NCI-H82 treated with DMSO at 0.1 percent for 48 hours (cell line): ENCODE measurements around the gene PTPRD.

Experiments used
- DNase-seq: peaks from one replicate; lab custom pipeline; 2025; ENCODE audit not compliant: unreplicated experiment; lab: John Stamatoyannopoulos, UW

Gene PTPRD

DNA sequence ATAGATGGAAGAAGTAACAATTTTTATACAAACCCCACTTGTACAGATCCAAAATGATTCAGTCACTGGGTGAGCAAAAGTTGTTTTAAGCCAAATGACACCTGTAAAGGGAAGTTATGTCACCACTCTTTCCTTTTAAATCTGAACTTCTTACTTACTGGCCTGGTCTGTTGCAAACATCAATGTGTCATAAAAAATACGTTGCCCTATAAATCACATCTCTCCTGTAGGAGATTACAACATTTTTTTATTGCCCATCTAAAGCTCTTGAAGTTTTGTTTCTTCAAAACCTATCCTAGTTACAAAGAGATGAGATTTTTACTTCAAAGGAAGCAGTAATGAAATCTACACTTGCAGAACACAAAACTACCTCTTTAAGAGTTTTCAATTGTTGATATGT lies 1725.4 kb downstream of the PTPRD start:
- no peak for DNase-seq

DNA sequence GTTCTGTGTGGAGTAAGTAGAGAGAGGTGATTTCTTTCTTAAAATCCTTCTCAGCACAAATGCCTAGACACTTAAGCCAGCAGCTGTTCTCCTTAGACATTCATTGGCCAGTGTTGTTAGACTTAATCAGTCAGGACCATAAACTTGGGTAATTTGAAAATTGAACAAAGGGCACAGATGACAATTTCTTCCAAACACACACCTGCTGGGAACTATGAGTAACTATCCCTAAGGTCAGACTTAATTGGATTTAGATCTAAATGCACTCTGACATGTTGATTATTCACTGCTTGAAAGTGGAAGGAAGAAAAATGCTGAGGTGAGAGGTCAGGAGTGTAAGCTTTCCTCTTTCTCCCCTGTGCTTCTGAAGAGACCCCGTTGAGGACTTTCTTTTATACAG lies 1729.5 kb downstream of the PTPRD start:
- DNase-seq: no peak

DNA sequence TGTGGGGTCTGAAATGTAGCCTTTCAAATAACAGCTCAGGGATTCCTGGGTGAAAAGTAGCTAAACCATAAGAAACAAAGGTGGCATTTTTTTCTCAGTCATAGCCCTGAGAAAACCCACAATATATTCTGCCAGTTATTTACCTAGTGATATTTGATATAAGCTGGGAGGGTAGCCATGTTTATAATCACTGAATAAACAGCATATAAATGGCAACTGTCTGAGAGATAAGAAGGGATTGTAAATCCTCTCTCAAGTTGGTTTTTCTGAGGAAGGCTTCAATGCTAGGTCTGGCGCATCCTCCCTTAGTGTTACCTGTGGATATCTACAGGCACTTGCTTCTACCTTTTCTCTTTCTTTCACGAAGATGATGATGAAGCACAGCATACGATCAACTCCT lies 1732.7 kb downstream of the PTPRD start:
- no peak for DNase-seq

DNA sequence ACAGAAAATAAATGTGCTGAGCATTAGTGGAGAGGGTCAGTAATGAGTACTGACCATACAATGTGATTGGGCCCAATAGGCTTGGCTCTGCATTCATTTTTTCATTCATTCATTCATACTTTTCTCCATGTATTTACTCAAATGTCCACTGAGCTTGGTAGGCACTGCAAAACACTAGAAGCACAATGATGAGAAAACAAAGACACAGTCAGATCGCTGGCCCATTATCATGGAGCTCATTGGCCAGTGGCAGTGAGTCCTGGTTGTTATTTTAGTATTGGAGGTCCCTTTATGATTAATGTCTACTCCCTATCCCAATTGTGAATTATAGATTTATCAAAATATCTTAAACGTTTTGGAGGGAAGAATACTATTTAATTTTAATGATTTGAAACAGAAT lies 1733.5 kb downstream of the PTPRD start:
- no peak for DNase-seq

DNA sequence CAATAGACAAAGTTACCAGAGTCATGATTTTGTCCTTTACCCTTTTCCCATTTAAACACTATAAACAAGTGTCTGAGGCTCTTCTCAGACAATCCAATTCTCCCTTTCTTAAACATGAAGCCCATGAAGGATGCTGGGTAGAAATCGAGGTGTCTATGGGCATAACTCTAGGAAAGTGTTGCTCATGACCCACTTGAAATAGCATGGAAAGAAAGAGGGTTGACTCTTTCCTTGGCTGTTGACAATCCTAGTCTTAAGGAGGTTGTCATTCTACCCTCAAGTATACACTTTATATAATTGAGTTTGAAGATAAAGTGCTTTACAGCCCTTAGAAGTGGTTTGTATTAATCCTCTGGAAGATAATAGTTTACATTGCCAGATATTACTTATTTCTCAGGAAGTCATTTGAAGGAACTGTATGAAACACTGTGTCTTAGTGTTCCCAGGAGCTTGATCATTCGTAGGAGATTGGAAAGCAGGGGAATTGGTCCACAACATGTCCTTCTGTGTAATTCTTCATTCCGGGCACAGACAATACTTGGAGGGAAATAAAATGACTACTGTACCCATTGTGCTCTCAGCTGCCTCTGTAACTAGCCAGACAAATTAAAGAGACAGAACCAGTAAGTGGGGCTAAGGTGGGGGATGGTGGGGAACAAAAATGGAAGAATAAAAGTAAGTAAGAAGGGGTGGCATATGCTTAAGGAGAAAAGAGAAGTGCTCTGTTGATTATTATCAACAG lies 1734.9 kb downstream of the PTPRD start:
- DNase-seq: no peak

DNA sequence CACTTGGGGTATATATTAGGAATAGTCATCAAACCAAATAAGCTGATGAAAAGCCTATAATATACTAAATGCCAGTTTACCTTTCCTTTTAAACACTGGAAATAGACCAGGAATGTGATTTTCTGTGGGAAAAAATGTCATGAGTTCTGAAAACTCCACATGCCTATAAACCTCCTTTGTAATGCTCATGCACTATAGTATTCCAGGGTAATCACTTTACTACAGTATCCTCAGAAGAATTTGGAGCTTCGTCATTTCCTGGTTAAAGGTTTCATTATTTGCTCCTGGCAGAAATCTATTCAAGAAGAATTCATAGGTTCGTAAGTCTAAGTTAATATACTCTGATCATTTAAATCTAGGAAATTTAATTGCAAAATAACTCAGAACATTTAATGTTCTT lies 1736.5 kb downstream of the PTPRD start:
- no peak for DNase-seq

DNA sequence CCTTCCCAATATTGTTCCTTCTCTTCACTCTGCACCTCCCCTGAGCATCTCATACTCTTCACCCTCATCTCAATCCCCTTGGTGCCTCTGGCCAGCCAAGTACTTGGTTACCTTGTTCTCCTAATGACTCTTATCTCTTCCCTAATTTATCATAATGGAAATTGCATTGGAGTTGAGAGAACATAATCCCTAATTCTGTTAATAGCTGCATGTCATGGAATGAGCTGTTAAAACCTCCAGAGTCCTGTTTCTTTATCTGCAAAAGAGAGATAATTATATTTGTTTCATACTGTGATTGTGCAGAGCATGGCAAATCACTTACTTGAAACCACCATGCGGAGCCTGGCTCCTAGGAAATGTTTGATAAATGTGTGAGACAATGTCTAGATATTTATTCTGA lies 1738.3 kb downstream of the PTPRD start:
- no peak for DNase-seq

DNA sequence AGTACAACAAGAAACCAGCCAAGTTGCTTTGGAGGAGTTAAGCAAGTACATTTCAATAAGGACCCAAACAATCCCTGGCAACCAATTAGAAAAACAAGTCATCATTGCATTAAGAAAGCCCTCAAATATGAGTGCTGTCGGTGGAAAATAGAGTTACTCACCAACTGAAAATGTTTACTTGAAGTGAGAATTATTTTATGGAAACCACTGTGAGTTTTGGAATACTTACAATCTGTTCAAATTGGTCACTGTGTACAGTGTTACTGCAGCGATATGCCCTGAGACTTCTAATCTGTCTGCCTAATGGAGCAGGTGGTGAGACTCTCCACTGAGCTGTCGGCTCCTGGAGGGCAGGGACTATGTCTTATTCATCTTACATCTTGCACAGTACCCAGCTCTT lies 1740.0 kb downstream of the PTPRD start:
- peak; percentile 34 for DNase-seq

DNA sequence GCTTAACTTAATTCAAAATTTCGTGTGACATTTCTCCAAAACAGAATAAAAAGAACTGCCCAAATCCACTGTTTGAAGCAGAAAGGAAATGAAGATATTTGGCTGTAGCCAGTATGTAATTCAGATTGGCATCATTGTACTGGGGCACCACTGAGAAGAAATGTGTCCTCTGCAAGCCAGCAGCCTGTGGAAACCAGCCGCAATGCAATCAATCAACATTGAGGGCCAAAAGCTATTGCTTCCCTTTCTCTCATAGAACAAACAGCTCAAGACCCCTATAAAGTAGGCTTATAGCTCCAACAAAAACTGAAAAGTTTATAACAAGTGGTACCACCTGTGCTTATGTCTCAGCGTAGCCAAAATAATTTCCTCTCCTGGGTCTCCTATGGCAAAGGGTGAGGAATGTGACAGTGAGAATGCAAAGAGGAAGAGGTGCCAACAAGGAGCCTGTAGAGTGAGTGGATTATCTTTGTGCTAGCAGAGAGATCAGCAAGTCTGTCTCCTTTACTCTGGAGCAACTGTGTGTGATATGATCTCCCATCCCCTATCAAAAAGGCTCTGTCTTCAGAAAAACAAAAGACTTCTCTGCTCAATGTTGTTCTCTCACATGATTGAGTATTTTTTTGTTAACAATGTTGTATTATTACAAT lies 1740.9 kb downstream of the PTPRD start:
- DNase-seq: no peak

DNA sequence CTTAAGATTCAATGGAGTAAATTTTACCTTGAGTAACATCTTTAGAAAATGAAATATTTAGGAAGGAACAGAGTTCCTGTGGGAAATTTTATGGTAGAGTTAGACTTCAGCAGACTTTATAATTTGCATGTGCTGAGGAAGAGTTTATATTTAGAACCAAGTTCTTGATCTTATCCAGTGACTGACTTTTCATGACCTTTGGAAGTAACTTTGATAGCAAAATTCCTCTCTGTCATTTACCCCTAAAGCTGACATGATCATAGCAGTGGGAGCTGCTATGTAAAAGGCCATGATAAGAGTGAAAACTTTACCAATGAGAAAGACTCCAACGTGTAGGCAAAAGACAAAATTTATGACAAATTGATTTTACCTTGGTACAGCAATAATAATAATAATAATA lies 1741.4 kb downstream of the PTPRD start:
- DNase-seq: no peak

DNA sequence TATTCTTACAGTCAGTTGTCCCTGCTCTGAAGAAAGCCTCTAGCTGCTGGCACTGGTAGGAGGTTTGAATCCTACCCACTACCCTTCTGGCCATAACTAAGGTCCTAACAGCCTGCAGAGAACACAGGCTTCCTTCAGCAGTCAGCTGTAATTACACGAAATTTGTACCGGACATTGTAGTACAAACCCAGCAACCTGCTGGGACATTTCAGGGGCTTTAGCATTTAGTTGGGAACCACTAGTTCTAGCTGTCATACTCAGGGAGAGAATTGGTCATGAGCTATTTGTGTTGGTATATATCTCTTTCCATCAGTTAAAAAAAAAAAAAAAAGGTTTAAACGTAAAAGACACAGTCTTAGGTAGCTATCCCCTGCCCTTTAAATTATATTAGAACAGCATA lies 1743.0 kb downstream of the PTPRD start:
- no peak for DNase-seq

DNA sequence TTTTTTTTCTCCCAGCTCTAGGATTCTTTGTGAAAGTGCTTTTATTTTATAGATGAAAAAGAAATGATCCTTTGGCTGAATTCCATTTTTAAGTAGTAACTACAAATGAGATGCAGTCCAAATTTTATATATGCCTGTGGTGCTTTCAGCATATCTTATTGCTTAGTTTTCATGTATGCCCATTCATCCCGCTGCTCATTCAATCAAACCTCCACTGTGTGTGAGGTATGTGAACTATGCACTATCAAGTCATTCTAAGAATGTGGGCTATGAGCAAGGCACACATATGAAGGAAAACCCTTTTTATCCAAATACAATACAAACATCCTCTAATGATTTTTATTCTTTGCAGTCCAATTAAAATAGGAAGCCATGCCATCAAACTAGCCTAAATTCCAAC lies 1744.2 kb downstream of the PTPRD start:
- DNase-seq: no peak

DNA sequence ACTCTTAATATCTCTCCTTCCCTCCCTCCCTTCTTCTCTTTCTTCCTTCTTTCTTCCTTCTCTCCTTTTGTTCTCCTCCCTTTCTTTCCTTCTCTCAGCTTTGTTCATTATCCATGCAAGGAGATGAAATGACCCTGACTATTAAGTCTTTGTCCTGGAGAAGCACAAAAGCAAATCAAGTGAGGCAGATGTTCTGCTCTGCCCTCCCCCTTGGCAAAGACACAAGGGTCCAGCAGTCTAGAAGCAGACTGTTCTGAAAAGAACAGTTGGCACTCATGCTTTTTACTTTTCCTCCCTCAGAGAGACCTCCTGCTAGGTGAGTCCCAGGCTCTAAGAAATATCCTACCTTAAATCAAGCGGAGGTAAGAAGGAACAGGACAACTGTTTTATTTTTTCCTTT lies 1745.7 kb downstream of the PTPRD start:
- DNase-seq: no peak

DNA sequence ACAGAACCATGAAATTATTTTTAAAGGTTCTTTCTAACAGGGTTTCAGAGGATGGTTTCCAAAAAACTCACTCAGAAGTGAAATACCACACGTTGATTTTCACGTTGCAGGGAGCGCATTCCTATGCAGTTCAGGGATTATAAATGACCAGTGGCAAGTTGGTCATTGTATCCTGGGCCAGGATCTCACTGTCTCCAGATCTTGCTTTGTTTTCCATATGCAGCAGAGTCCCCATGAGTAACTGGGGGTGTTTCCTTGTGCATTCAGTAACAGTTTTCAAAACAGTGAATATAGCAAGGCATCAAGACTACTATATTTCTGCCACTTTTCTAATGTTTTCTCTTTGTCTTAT lies 1748.3 kb downstream of the PTPRD start:
- no peak for DNase-seq

DNA sequence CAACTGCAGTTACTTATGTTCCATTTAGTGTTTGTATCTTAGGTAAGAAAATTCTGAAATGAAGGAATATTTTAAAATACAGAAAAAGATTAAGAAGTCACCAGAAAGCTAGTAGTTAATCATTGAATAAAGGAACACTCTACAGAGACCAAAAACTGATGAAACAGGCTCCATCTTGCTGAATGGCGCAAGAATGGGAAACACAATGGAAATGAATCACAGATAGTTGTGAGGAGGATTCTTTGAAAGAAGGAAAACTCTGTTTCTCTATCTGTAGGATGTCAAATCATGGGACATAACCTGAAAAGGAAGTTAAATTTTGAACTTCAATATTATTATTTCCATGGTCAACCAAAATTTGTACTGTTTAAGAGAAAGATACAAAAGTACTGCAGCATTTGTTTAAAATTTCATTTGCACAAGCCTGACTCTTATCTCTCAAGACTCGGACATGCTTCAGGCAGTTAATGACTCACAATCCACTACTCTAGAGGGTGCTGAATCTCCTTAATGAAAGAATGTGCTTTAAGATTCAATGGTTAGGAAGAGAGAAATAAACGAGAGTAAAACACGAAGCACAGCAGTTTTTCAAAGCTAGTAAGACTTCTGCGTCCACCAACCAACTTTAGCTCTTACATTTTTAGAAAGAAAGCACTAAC lies 1748.8 kb downstream of the PTPRD start:
- DNase-seq: no peak

DNA sequence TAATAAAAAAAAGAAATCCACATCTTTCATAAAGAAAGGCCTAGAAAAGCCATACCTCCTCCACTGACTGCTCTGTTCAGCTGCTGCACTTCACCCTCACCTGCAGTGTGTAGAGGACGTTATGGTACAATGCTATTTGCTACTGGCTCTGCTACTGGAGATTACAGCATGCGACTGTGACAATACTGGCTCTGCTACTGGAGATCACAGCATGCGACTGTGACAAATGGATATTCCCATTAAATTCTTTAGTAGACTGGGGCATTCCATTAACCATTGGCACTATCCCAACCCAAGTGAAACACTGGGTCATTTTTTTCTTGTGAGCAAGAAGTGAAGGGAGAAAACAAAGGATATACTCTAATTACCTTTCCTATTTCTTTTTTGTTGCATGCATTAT lies 1749.7 kb downstream of the PTPRD start:
- no peak for DNase-seq

DNA sequence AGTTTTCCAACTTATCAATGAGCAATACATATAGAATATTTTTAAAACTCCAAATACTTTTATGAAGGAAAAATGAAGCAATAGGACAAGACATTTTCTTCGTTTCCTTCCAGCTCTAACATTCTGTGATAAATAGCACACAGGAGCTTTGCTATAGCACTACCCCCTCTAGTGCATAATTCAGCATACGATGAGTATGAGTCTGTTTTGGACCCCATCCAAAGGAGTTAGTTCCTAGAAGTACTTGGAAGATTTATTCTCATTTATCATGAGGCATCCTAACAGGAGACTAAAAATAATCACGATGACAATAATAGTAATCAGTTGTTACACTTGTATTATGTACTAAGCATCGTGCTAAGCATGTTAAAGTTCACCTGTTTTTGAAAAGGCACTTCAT lies 1751.9 kb downstream of the PTPRD start:
- no peak for DNase-seq

DNA sequence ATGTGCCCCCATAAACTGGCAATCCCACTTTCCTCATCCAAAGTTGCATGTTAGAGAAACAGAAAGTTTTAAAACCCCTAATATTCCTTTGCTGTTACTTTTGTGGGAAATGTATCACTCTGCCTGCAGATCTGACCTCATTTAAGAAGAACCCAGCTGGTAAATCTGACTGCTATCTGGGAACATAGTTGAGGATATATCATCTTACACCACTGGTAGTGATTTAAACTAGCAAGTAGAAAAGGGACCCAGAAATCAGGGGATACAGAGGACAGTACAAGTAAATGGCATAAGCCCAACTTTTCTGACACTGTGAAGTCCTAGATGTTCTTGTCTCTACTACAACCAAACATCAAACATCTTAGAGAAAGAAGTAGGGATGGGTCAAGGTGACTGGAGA lies 1752.7 kb downstream of the PTPRD start:
- DNase-seq: no peak

DNA sequence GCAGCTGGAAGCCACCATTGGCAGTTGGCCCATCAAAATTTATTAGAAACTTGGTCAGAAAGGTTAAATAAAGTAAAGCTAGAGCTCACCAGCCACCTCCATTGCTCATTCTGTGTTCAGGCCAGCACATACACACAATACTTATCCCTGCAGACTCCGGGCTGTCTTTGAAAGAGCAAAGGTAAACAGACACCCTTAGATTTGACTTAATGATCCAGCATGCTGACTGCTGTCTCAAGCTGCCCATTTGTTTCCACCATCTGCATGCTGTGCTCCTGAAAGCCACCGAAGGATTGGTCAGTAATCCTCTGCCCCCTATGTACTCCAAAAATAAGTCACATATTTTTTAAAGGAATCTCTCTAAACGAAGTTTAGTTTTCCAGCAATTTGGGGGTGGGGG lies 1753.4 kb downstream of the PTPRD start:
- no peak for DNase-seq

DNA sequence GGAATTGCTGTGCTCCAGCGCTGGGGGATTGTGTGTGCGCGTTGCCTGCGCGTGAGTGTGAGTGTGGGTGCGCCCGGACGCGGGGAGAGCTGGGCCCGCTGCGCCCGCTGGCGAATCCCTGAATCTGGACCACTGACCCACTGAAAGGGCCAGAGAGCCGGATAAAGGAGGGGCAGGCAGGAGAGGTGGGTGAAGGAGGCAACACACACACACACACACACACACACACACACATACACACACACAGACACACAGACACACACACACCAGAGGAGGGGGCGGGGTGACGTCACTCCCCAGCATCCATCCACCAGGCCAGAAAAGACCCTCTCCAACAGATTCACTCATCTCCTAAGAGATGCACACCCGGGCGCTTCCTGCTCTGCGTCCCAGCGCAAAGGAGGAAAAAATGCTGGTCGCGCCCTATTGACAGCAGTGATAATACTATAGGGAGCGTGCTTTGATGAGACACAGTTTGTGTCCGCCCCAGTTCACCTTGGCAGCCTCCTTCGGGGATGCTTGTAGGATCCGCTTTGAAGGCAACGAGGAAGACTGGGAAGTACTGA lies 1754.1 kb downstream of the PTPRD start:
- no peak for DNase-seq

DNA sequence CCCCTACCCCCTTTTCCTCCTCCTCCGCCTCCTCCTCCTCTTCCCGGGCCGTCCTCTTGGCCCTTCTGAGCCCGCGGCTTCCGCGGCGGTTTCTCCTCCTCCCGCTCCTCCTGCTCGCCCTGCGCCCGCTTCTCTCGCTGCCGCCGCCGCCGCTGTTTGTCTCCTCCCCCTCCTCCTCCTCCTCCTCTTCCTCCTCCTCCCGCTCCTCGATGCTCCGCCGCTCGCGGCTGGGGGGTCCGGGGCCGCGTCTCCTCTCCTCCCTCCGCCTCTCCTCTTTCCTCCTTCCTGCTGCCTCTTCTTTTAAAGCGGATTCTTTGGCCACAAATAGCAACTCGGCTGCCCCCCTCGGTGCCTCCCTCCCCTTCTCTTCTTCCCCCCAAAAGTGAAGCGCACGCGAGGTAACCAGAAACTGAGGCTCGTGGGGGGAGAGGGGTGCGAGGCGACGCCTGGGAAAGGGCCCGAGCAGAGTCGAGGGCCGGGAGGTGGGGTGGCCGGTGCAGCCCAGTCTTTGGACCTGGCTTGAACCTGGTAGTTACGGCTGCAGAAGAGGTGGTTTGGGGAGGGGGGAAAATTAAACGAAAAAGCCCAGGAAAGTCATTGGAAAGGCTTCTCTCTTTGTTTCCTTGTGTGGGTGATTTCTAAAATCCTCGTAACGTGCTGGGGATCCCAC lies 1754.7 kb downstream of the PTPRD start:
- no peak for DNase-seq
